ENCODE data around the gene DCC.

Gene DCC

DNA sequence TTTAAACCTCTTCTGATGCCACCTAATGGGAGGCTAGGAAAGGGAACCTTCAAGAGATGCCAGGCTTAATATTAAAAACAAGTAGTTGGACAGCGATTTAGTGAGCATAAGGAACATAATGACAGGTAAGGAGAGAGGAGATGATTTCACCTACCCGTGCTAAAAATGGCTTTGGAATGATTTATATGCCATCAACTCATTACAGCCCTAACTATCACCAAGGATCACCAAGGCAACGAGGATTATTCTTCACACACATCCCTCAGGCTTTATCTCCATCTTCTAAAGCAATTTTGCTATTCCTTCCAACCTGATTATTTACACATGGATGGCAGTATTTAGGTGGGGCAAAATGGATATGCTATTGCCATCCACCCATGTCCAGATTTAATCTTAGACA is 237.8 kb downstream of the DCC start:
- H3K4me3 ChIP-seq (ENCODE audit: control insufficient read depth in 1 of 7, extremely low read depth in 1 of 7, insufficient read depth in 4 of 7, low read depth in 2 of 7, low read length in 6 of 7): no peak overlapping the region
- no peaks in the 10 kb centered on the region for H3K36me3 ChIP-seq (ENCODE audit: control insufficient read depth in 4 of 4, insufficient read depth in 4 of 4, low read length in 3 of 4)
- H3K4me1 ChIP-seq (ENCODE audit: control extremely low read depth in 1 of 4, control insufficient read depth in 4 of 4, insufficient read depth in 4 of 4, low read length in 3 of 4): no peaks in the 10 kb centered on the region
- DNase-seq: no peak
- no peaks in the 10 kb centered on the region for H3K9me3 ChIP-seq (ENCODE audit: control extremely low read depth in 1 of 5, control insufficient read depth in 4 of 5, insufficient read depth in 2 of 5, low read depth in 1 of 5, low read length in 4 of 5)
- ChIA-PET CTCF (no interaction called here), POLR2A (no interaction called here)
- H3K27ac ChIP-seq (ENCODE audit: insufficient read depth in 1 of 2, low read depth in 1 of 2, low read length in 2 of 2, poor library complexity in 1 of 2, severe bottlenecking in 2 of 2): no peak overlapping the region
- 60% methylated on average over 1 of the region's 3 CpGs for WGBS (ENCODE audit: insufficient coverage)
- no peaks in the 10 kb centered on the region for H3K27me3 ChIP-seq (replicated peaks in 2 of 5; ENCODE audit: control insufficient read depth in 4 of 5, insufficient read depth in 5 of 5, low read length in 4 of 5)

- WGBS (ENCODE audit: insufficient coverage): no CpG with 5 or more reads among the region's 1 CpG
- H3K9me3 ChIP-seq (ENCODE audit: control extremely low read depth in 1 of 5, control insufficient read depth in 4 of 5, insufficient read depth in 2 of 5, low read depth in 1 of 5, low read length in 4 of 5): peaks cover 0 to 1% (median 0%) of the 10 kb centered on the region in 5 experiments
- no peaks in the 10 kb centered on the region for H3K4me1 ChIP-seq (ENCODE audit: control extremely low read depth in 1 of 4, control insufficient read depth in 4 of 4, insufficient read depth in 4 of 4, low read length in 3 of 4)
- POLR2A ChIA-PET: interaction anchor here (0.6 kb wide), 1 partner anchor 63 kb away, joined by 3 read pairs; no protein-coding TSS in a partner anchor
- no peaks in the 10 kb centered on the region for H3K36me3 ChIP-seq (ENCODE audit: control insufficient read depth in 4 of 4, insufficient read depth in 4 of 4, low read length in 3 of 4)
- no peak for DNase-seq
- H3K4me3 ChIP-seq (ENCODE audit: control insufficient read depth in 1 of 7, extremely low read depth in 1 of 7, insufficient read depth in 4 of 7, low read depth in 2 of 7, low read length in 6 of 7): no peak overlapping the region
- CTCF ChIA-PET: no interaction called here
- no peaks in the 10 kb centered on the region for H3K27me3 ChIP-seq (replicated peaks in 2 of 5; ENCODE audit: control insufficient read depth in 4 of 5, insufficient read depth in 5 of 5, low read length in 4 of 5)
- no peak overlapping the region for H3K27ac ChIP-seq (ENCODE audit: insufficient read depth in 1 of 2, low read depth in 1 of 2, low read length in 2 of 2, poor library complexity in 1 of 2, severe bottlenecking in 2 of 2)
Observed at GRCh38 chr18:52582061-52582460, 242.1 kb downstream of the DCC start.

GRCh38 chr18:52582516-52582915 is 242.5 kb downstream of the DCC start:
- Histone ChIP-seq H3K27ac (ENCODE audit: insufficient read depth in 1 of 2, low read depth in 1 of 2, low read length in 2 of 2, poor library complexity in 1 of 2, severe bottlenecking in 2 of 2) (no peak overlapping the region), H3K4me1 (ENCODE audit: control extremely low read depth in 1 of 4, control insufficient read depth in 4 of 4, insufficient read depth in 4 of 4, low read length in 3 of 4) (no peaks in the 10 kb centered on the region), H3K27me3 (replicated peaks in 2 of 5; ENCODE audit: control insufficient read depth in 4 of 5, insufficient read depth in 5 of 5, low read length in 4 of 5) (no peaks in the 10 kb centered on the region), H3K9me3 (ENCODE audit: control extremely low read depth in 1 of 5, control insufficient read depth in 4 of 5, insufficient read depth in 2 of 5, low read depth in 1 of 5, low read length in 4 of 5) (peaks cover 0 to 1% (median 0%) of the 10 kb centered on the region in 5 experiments), H3K36me3 (ENCODE audit: control insufficient read depth in 4 of 4, insufficient read depth in 4 of 4, low read length in 3 of 4) (no peaks in the 10 kb centered on the region), H3K4me3 (ENCODE audit: control insufficient read depth in 1 of 7, extremely low read depth in 1 of 7, insufficient read depth in 4 of 7, low read depth in 2 of 7, low read length in 6 of 7) (no peak overlapping the region)
- CTCF ChIA-PET: no interaction called here
- WGBS (ENCODE audit: insufficient coverage): 20% methylated on average over 1 of the region's 1 CpG
- POLR2A ChIA-PET: no interaction called here
- no peak for DNase-seq

GRCh38 chr18:52588931-52589330 is 248.9 kb downstream of the DCC start:
- Histone ChIP-seq H3K9me3 (ENCODE audit: control extremely low read depth in 1 of 5, control insufficient read depth in 4 of 5, insufficient read depth in 2 of 5, low read depth in 1 of 5, low read length in 4 of 5) (peaks cover 0 to 1% (median 0%) of the 10 kb centered on the region in 5 experiments), H3K27me3 (replicated peaks in 2 of 5; ENCODE audit: control insufficient read depth in 4 of 5, insufficient read depth in 5 of 5, low read length in 4 of 5) (no peaks in the 10 kb centered on the region), H3K4me3 (ENCODE audit: control insufficient read depth in 1 of 7, extremely low read depth in 1 of 7, insufficient read depth in 4 of 7, low read depth in 2 of 7, low read length in 6 of 7) (no peak overlapping the region), H3K4me1 (ENCODE audit: control extremely low read depth in 1 of 4, control insufficient read depth in 4 of 4, insufficient read depth in 4 of 4, low read length in 3 of 4) (no peaks in the 10 kb centered on the region), H3K27ac (ENCODE audit: insufficient read depth in 1 of 2, low read depth in 1 of 2, low read length in 2 of 2, poor library complexity in 1 of 2, severe bottlenecking in 2 of 2) (no peak overlapping the region), H3K36me3 (ENCODE audit: control insufficient read depth in 4 of 4, insufficient read depth in 4 of 4, low read length in 3 of 4) (no peaks in the 10 kb centered on the region)
- no peak for DNase-seq
- ChIA-PET CTCF (interaction anchor here (0.9 to 1.3 kb wide), 2 partner anchors 9 to 15 kb away, joined by 3 read pairs; no protein-coding TSS in a partner anchor), POLR2A (no interaction called here)

DNA sequence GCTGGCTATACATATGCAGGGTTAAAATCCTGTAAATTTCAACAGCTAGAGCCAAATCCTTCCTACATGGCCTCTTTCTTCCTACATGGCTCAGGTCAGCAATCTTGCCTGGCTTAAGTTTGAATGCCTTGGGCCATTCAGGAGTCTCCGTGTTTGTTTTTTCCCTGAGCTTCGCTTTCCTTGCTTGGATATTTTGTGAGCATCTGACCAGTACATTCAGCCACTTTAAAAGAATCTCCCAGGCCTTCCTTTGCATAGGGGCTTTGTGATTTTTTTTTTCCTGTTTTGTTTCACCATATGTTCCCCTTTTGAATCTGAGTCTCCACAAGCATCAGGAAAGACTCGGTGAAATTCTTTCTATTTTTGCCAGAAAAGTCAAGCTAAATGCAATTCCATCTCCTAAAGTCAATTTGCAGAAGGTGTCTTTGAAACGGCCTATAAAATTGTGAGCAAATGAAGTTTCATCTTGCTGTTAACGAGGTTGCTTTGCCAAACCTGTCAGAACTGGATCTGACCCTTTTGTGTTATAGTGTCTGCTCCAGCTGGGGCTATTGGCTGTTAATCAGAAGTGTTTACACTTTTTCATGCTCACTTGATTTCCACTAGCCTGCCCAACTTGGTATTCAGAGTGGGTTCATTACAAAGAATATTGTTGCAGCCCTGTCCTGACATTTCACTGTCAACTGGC is 256.9 kb downstream of the DCC start:
- CTCF ChIA-PET: interaction anchor here (0.9 to 1.0 kb wide), 2 partner anchors 8 to 10 kb away, joined by 3 to 4 read pairs; no protein-coding TSS in a partner anchor
- WGBS (ENCODE audit: insufficient coverage): 74% methylated on average over 5 of the region's 5 CpGs
- no peak overlapping the region for H3K27ac ChIP-seq (ENCODE audit: insufficient read depth in 1 of 2, low read depth in 1 of 2, low read length in 2 of 2, poor library complexity in 1 of 2, severe bottlenecking in 2 of 2)

GRCh38 chr18:52598921-52599320 is 258.9 kb downstream of the DCC start:
- Histone ChIP-seq H3K4me3 (ENCODE audit: control insufficient read depth in 1 of 7, extremely low read depth in 1 of 7, insufficient read depth in 4 of 7, low read depth in 2 of 7, low read length in 6 of 7) (no peak overlapping the region), H3K27me3 (replicated peaks in 2 of 5; ENCODE audit: control insufficient read depth in 4 of 5, insufficient read depth in 5 of 5, low read length in 4 of 5) (no peaks in the 10 kb centered on the region), H3K9me3 (ENCODE audit: control extremely low read depth in 1 of 5, control insufficient read depth in 4 of 5, insufficient read depth in 2 of 5, low read depth in 1 of 5, low read length in 4 of 5) (no peaks in the 10 kb centered on the region), H3K27ac (ENCODE audit: insufficient read depth in 1 of 2, low read depth in 1 of 2, low read length in 2 of 2, poor library complexity in 1 of 2, severe bottlenecking in 2 of 2) (no peak overlapping the region), H3K36me3 (ENCODE audit: control insufficient read depth in 4 of 4, insufficient read depth in 4 of 4, low read length in 3 of 4) (no peaks in the 10 kb centered on the region), H3K4me1 (ENCODE audit: control extremely low read depth in 1 of 4, control insufficient read depth in 4 of 4, insufficient read depth in 4 of 4, low read length in 3 of 4) (no peaks in the 10 kb centered on the region)
- ChIA-PET CTCF (no interaction called here), POLR2A (no interaction called here)
- WGBS (ENCODE audit: insufficient coverage): 83% methylated on average over 1 of the region's 2 CpGs
- no peak for DNase-seq

More for the DNA sequence above, 256.9 kb downstream of the DCC start:
- Histone ChIP-seq H3K4me1 (ENCODE audit: control extremely low read depth in 1 of 4, control insufficient read depth in 4 of 4, insufficient read depth in 4 of 4, low read length in 3 of 4) (no peaks in the 10 kb centered on the region), H3K36me3 (ENCODE audit: control insufficient read depth in 4 of 4, insufficient read depth in 4 of 4, low read length in 3 of 4) (no peaks in the 10 kb centered on the region), H3K27me3 (replicated peaks in 2 of 5; ENCODE audit: control insufficient read depth in 4 of 5, insufficient read depth in 5 of 5, low read length in 4 of 5) (no peaks in the 10 kb centered on the region), H3K4me3 (ENCODE audit: control insufficient read depth in 1 of 7, extremely low read depth in 1 of 7, insufficient read depth in 4 of 7, low read depth in 2 of 7, low read length in 6 of 7) (no peak overlapping the region), H3K9me3 (ENCODE audit: control extremely low read depth in 1 of 5, control insufficient read depth in 4 of 5, insufficient read depth in 2 of 5, low read depth in 1 of 5, low read length in 4 of 5) (no peaks in the 10 kb centered on the region)
- POLR2A ChIA-PET: no interaction called here
- DNase-seq: no peak

GRCh38 chr18:52602820-52603219 is 262.8 kb downstream of the DCC start:
- Histone ChIP-seq H3K27ac (ENCODE audit: insufficient read depth in 1 of 2, low read depth in 1 of 2, low read length in 2 of 2, poor library complexity in 1 of 2, severe bottlenecking in 2 of 2) (no peak overlapping the region), H3K4me1 (ENCODE audit: control extremely low read depth in 1 of 4, control insufficient read depth in 4 of 4, insufficient read depth in 4 of 4, low read length in 3 of 4) (no peaks in the 10 kb centered on the region), H3K4me3 (ENCODE audit: control insufficient read depth in 1 of 7, extremely low read depth in 1 of 7, insufficient read depth in 4 of 7, low read depth in 2 of 7, low read length in 6 of 7) (no peak overlapping the region), H3K27me3 (replicated peaks in 2 of 5; ENCODE audit: control insufficient read depth in 4 of 5, insufficient read depth in 5 of 5, low read length in 4 of 5) (no peaks in the 10 kb centered on the region), H3K36me3 (ENCODE audit: control insufficient read depth in 4 of 4, insufficient read depth in 4 of 4, low read length in 3 of 4) (no peaks in the 10 kb centered on the region), H3K9me3 (ENCODE audit: control extremely low read depth in 1 of 5, control insufficient read depth in 4 of 5, insufficient read depth in 2 of 5, low read depth in 1 of 5, low read length in 4 of 5) (no peaks in the 10 kb centered on the region)
- ChIA-PET CTCF (no interaction called here), POLR2A (no interaction called here)
- no peak for DNase-seq
- WGBS (ENCODE audit: insufficient coverage): 100% methylated on average over 1 of the region's 1 CpG

All from common myeloid progenitor, CD34-positive (primary cell).